ENCODE data around the gene LAMA2. TPM values are rescaled to one million over a fixed set of nuclear protein-coding genes. Genes with fewer than 3 reads are reported as not detected.

The LAMA2 gene
- total RNA-seq, 2 donors from 2014 or later, result 0.28 to 0.40 TPM

- no peak overlapping the region for H3K27ac Mint-ChIP-seq
- peaks cover 6% of the 10 kb centered on the region for H3K36me3 Mint-ChIP-seq (ENCODE audit: low read depth)
- no peaks in the 10 kb centered on the region for H3K27me3 Mint-ChIP-seq
- no peak for ATAC-seq (replicated peaks)
- peaks cover 15% of the 10 kb centered on the region for H3K4me1 Mint-ChIP-seq
- no peaks in the 10 kb centered on the region for H3K9me3 Mint-ChIP-seq
- no peak overlapping the region for H3K4me3 Mint-ChIP-seq
Measured at GRCh38 chr6:129486327-129486726, 603.4 kb downstream of the LAMA2 start.

GRCh38 chr6:129488313-129488712, 605.4 kb downstream of the LAMA2 start:
- ATAC-seq (replicated peaks), result no peak
- H3K27ac Mint-ChIP-seq, result no peak overlapping the region
- H3K4me3 Mint-ChIP-seq, result no peak overlapping the region
- peaks cover 18% of the 10 kb centered on the region for H3K4me1 Mint-ChIP-seq
- H3K9me3 Mint-ChIP-seq, result no peaks in the 10 kb centered on the region
- H3K36me3 Mint-ChIP-seq (ENCODE audit: low read depth), result peaks cover 6% of the 10 kb centered on the region
- H3K27me3 Mint-ChIP-seq, result no peaks in the 10 kb centered on the region

GRCh38 chr6:129489215-129489765, 606.4 kb downstream of the LAMA2 start:
- Mint-ChIP-seq H3K4me1 (peaks cover 18% of the 10 kb centered on the region), H3K27ac (peak overlapping the region; percentile 99), H3K4me3 (peak overlapping the region; percentile 76)

GRCh38 chr6:129490521-129491255, 607.8 kb downstream of the LAMA2 start:
- H3K9me3 Mint-ChIP-seq, result no peaks in the 10 kb centered on the region
- H3K4me3 Mint-ChIP-seq, result peak overlapping the region; percentile 76
- H3K27ac Mint-ChIP-seq, result peak overlapping the region; percentile 99
- peaks cover 21% of the 10 kb centered on the region for H3K4me1 Mint-ChIP-seq
- peaks cover 6% of the 10 kb centered on the region for H3K36me3 Mint-ChIP-seq (ENCODE audit: low read depth)
- H3K27me3 Mint-ChIP-seq, result no peaks in the 10 kb centered on the region
- ATAC-seq (replicated peaks), result peak; percentile 87

More at GRCh38 chr6:129489215-129489765, 606.4 kb downstream of the LAMA2 start:
- Mint-ChIP-seq H3K9me3 (no peaks in the 10 kb centered on the region), H3K36me3 (ENCODE audit: low read depth) (peaks cover 6% of the 10 kb centered on the region), H3K27me3 (no peaks in the 10 kb centered on the region)
- no peak for ATAC-seq (replicated peaks)

- Mint-ChIP-seq H3K27me3 (no peaks in the 10 kb centered on the region), H3K36me3 (ENCODE audit: low read depth) (peaks cover 6% of the 10 kb centered on the region), H3K27ac (peak overlapping the region; percentile 99), H3K4me1 (peaks cover 25% of the 10 kb centered on the region), H3K4me3 (peak overlapping the region; percentile 76), H3K9me3 (no peaks in the 10 kb centered on the region)
- no peak for ATAC-seq (replicated peaks)
Measured at GRCh38 chr6:129491436-129491835, 608.5 kb downstream of the LAMA2 start.

- Mint-ChIP-seq H3K27ac (no peak overlapping the region), H3K36me3 (ENCODE audit: low read depth) (peaks cover 6% of the 10 kb centered on the region), H3K9me3 (no peaks in the 10 kb centered on the region), H3K27me3 (no peaks in the 10 kb centered on the region), H3K4me3 (no peak overlapping the region), H3K4me1 (peaks cover 25% of the 10 kb centered on the region)
- no peak for ATAC-seq (replicated peaks)
Measured at GRCh38 chr6:129492260-129492659, 609.3 kb downstream of the LAMA2 start.

- peaks cover 28% of the 10 kb centered on the region for H3K4me1 Mint-ChIP-seq
- ATAC-seq (replicated peaks), result no peak
- H3K27ac Mint-ChIP-seq, result no peak overlapping the region
Measured at GRCh38 chr6:129493354-129493902, 610.5 kb downstream of the LAMA2 start.

GRCh38 chr6:129494099-129494498, 611.2 kb downstream of the LAMA2 start:
- Mint-ChIP-seq H3K4me1 (peaks cover 32% of the 10 kb centered on the region), H3K4me3 (no peak overlapping the region), H3K36me3 (ENCODE audit: low read depth) (peaks cover 6% of the 10 kb centered on the region), H3K9me3 (no peaks in the 10 kb centered on the region), H3K27me3 (no peaks in the 10 kb centered on the region), H3K27ac (no peak overlapping the region)
- no peak for ATAC-seq (replicated peaks)

More at GRCh38 chr6:129493354-129493902, 610.5 kb downstream of the LAMA2 start:
- Mint-ChIP-seq H3K36me3 (ENCODE audit: low read depth) (peaks cover 6% of the 10 kb centered on the region), H3K9me3 (no peaks in the 10 kb centered on the region), H3K4me3 (no peak overlapping the region), H3K27me3 (no peaks in the 10 kb centered on the region)

- no peak for ATAC-seq (replicated peaks)
- Mint-ChIP-seq H3K9me3 (no peaks in the 10 kb centered on the region), H3K36me3 (ENCODE audit: low read depth) (peaks cover 6% of the 10 kb centered on the region), H3K4me1 (peaks cover 31% of the 10 kb centered on the region), H3K4me3 (no peak overlapping the region), H3K27ac (no peak overlapping the region), H3K27me3 (no peaks in the 10 kb centered on the region)
Measured at GRCh38 chr6:129494586-129494985, 611.6 kb downstream of the LAMA2 start.

- ATAC-seq (replicated peaks), result no peak
- Mint-ChIP-seq H3K4me3 (peak overlapping the region; percentile 51), H3K9me3 (no peaks in the 10 kb centered on the region), H3K36me3 (ENCODE audit: low read depth) (peaks cover 4% of the 10 kb centered on the region), H3K27me3 (no peaks in the 10 kb centered on the region), H3K27ac (peak overlapping the region; percentile 55), H3K4me1 (peaks cover 29% of the 10 kb centered on the region)
Measured at GRCh38 chr6:129495652-129496051, 612.7 kb downstream of the LAMA2 start.

- Mint-ChIP-seq H3K27ac (no peak overlapping the region), H3K36me3 (ENCODE audit: low read depth) (peaks cover under 1% of the 10 kb centered on the region), H3K4me1 (peaks cover 28% of the 10 kb centered on the region), H3K4me3 (peak overlapping the region; percentile 68), H3K27me3 (no peaks in the 10 kb centered on the region), H3K9me3 (no peaks in the 10 kb centered on the region)
- no peak for ATAC-seq (replicated peaks)
Measured at GRCh38 chr6:129497481-129498441, 614.8 kb downstream of the LAMA2 start.

GRCh38 chr6:129498541-129498940, 615.6 kb downstream of the LAMA2 start:
- H3K4me3 Mint-ChIP-seq, result peak overlapping the region; percentile 68
- H3K4me1 Mint-ChIP-seq, result peaks cover 28% of the 10 kb centered on the region
- H3K36me3 Mint-ChIP-seq (ENCODE audit: low read depth), result peaks cover 5% of the 10 kb centered on the region
- no peak for ATAC-seq (replicated peaks)
- H3K27ac Mint-ChIP-seq, result peak overlapping the region; percentile 28
- H3K9me3 Mint-ChIP-seq, result no peaks in the 10 kb centered on the region
- no peaks in the 10 kb centered on the region for H3K27me3 Mint-ChIP-seq

GRCh38 chr6:129498950-129499842, 616.3 kb downstream of the LAMA2 start:
- no peaks in the 10 kb centered on the region for H3K9me3 Mint-ChIP-seq
- H3K27ac Mint-ChIP-seq, result peak overlapping the region; percentile 28
- peaks cover 28% of the 10 kb centered on the region for H3K4me1 Mint-ChIP-seq
- H3K27me3 Mint-ChIP-seq, result no peaks in the 10 kb centered on the region
- H3K4me3 Mint-ChIP-seq, result peak overlapping the region; percentile 68
- H3K36me3 Mint-ChIP-seq (ENCODE audit: low read depth), result peaks cover 5% of the 10 kb centered on the region
- peak; percentile 61 for ATAC-seq (replicated peaks)
